ENCODE data around the gene FKRP.

FKRP gene

GRCh38 chr19:46719629-46720502 is 26.0 kb upstream of the FKRP start:
- peak; percentile 34 for DNase-seq (ENCODE audit: low spot score)
- peaks cover 43% of the 10 kb centered on the region for H3K36me3 ChIP-seq (ENCODE audit: low read depth)

DNA sequence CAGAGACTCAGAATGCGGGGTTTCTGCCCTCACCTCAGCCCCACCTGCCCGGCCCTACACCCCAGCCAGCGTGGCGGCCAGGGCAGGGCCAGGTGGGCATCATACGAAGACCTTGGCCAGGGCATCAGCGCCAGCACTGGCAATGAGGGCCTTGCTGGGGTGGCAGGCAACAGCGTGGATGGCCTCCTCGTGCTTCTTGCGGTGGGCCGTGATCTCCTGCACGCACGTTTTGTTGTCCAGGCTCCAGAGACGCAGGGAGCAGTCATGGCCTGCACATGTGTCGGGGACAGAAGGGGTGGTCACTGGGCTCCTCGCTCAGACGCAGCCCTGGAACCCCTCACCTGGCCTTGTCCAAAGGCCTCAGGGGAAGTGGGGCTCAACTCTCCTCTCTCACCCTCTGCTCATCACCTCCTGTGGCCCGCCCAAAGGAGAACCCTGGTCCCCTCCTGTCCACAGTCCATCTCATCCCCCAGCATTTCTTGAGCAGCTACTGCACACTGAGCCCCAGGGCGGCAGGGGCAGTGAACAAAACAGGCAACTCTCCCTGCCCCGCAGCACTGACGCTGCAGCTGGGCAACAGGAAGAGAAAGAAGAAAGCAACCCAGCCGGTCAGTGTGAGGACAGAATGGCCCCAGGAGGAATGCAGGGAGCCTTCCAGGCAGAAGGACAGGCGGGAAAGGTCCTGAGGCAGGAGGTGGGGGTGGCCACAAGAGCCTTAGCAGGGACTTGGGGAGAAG is 25.2 kb upstream of the FKRP start:
- Histone ChIP-seq H3K27me3 (ENCODE audit: insufficient read depth, poor library complexity, severe bottlenecking) (no peaks in the 10 kb centered on the region), H3K4me1 (ENCODE audit: insufficient read depth, poor library complexity, severe bottlenecking) (peaks cover 5% of the 10 kb centered on the region), H3K9me3 (ENCODE audit: severe bottlenecking) (no peaks in the 10 kb centered on the region), H3K4me3 (ENCODE audit: severe bottlenecking) (no peak overlapping the region), H3K36me3 (ENCODE audit: low read depth) (peaks cover 46% of the 10 kb centered on the region), H3K27ac (ENCODE audit: poor library complexity, severe bottlenecking) (no peak overlapping the region)
- no peak for ATAC-seq (ENCODE audit: low read depth)
- DNase-seq (ENCODE audit: low spot score): peak; percentile 52
- no peak for TF ChIP-seq CTCF (IDR thresholded peaks at IDR 0.05; ENCODE audit: poor library complexity, severe bottlenecking)

More at GRCh38 chr19:46719629-46720502, 26.0 kb upstream of the FKRP start:
- H3K4me3 ChIP-seq (ENCODE audit: severe bottlenecking): no peak overlapping the region
- no peak overlapping the region for H3K27ac ChIP-seq (ENCODE audit: poor library complexity, severe bottlenecking)
- H3K27me3 ChIP-seq (ENCODE audit: insufficient read depth, poor library complexity, severe bottlenecking): no peaks in the 10 kb centered on the region
- H3K4me1 ChIP-seq (ENCODE audit: insufficient read depth, poor library complexity, severe bottlenecking): peaks cover 9% of the 10 kb centered on the region
- no peak for TF ChIP-seq CTCF (IDR thresholded peaks at IDR 0.05; ENCODE audit: poor library complexity, severe bottlenecking)
- no peaks in the 10 kb centered on the region for H3K9me3 ChIP-seq (ENCODE audit: severe bottlenecking)
- ATAC-seq (ENCODE audit: low read depth): no peak

- DNase-seq (ENCODE audit: low spot score) (peak; percentile 64), ATAC-seq (ENCODE audit: low read depth) (no peak)
- H3K36me3 ChIP-seq (ENCODE audit: low read depth): peaks cover 53% of the 10 kb centered on the region
- H3K4me3 ChIP-seq (ENCODE audit: severe bottlenecking): no peak overlapping the region
- H3K4me1 ChIP-seq (ENCODE audit: insufficient read depth, poor library complexity, severe bottlenecking): peaks cover 5% of the 10 kb centered on the region
- TF ChIP-seq CTCF (IDR thresholded peaks at IDR 0.05; ENCODE audit: poor library complexity, severe bottlenecking): no peak
- H3K27ac ChIP-seq (ENCODE audit: poor library complexity, severe bottlenecking): no peak overlapping the region
- H3K27me3 ChIP-seq (ENCODE audit: insufficient read depth, poor library complexity, severe bottlenecking): no peaks in the 10 kb centered on the region
- H3K9me3 ChIP-seq (ENCODE audit: severe bottlenecking): no peaks in the 10 kb centered on the region
Observed at GRCh38 chr19:46721269-46722003, 24.4 kb upstream of the FKRP start.

GRCh38 chr19:46722004-46722380 is 23.9 kb upstream of the FKRP start:
- no peak overlapping the region for H3K4me3 ChIP-seq (ENCODE audit: severe bottlenecking)
- DNase-seq (ENCODE audit: low spot score) (no peak), ATAC-seq (ENCODE audit: low read depth) (no peak)
- TF ChIP-seq CTCF (IDR thresholded peaks at IDR 0.05; ENCODE audit: poor library complexity, severe bottlenecking): no peak
- H3K4me1 ChIP-seq (ENCODE audit: insufficient read depth, poor library complexity, severe bottlenecking): peaks cover 5% of the 10 kb centered on the region
- H3K36me3 ChIP-seq (ENCODE audit: low read depth): peaks cover 57% of the 10 kb centered on the region
- H3K9me3 ChIP-seq (ENCODE audit: severe bottlenecking): no peaks in the 10 kb centered on the region
- H3K27me3 ChIP-seq (ENCODE audit: insufficient read depth, poor library complexity, severe bottlenecking): no peaks in the 10 kb centered on the region
- no peak overlapping the region for H3K27ac ChIP-seq (ENCODE audit: poor library complexity, severe bottlenecking)
